GM21529 (cell line): ENCODE data around the gene TBC1D1.

Source experiments
- ATAC-seq: cut with Tn5 transposase; IDR thresholded peaks from one replicate; pipeline ENCODE4 v1.9.1; 2021; ENCODE audit not compliant: unreplicated experiment

TBC1D1 gene

DNA sequence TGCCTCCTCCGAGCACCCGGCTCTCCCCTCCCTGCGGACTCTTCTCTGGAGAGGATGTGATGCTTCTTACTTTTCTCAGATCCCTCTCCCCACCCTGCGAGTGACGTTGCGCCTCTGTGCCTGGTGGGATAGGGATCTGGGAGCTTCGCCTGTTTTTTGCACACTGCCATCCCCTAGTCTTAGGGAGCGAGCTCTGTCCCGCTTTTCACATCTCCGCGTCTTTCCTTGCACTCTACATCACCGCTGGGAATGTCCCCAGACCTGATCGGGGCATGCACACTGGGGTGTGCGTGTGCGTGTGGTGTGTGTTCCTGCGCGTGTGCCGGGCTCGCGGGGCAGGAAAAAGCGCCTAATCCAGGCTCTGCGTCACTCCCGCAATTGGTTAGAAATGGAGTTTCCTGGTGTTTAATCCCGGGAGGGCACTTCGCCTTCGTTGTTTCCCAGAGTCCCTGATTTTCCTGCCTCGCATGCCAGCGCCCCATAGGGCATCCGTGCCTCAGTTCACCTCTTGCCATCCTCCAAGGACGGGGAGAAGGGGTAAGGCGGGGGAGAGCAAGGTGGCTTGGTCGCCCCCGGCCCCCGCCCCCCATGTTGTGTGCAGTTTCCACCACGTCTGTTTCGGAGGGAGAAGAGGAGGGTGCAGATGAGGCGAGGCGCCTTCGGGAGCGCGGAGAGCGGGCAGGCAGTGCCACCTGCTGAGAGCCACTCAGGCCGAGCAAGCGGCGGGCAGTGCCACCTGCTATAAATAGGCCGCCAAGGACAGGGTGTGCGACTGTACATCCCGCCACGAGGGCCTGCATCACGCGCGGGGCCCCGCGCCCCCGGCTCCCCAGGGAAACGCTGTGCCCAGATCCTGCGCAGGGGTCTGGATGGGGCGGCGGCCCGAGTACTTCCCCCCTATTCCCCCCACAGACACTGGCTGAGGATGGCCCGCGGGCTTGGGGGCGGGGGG is 759 bp upstream of the TBC1D1 start:
- peak; percentile 9 for ATAC-seq

DNA sequence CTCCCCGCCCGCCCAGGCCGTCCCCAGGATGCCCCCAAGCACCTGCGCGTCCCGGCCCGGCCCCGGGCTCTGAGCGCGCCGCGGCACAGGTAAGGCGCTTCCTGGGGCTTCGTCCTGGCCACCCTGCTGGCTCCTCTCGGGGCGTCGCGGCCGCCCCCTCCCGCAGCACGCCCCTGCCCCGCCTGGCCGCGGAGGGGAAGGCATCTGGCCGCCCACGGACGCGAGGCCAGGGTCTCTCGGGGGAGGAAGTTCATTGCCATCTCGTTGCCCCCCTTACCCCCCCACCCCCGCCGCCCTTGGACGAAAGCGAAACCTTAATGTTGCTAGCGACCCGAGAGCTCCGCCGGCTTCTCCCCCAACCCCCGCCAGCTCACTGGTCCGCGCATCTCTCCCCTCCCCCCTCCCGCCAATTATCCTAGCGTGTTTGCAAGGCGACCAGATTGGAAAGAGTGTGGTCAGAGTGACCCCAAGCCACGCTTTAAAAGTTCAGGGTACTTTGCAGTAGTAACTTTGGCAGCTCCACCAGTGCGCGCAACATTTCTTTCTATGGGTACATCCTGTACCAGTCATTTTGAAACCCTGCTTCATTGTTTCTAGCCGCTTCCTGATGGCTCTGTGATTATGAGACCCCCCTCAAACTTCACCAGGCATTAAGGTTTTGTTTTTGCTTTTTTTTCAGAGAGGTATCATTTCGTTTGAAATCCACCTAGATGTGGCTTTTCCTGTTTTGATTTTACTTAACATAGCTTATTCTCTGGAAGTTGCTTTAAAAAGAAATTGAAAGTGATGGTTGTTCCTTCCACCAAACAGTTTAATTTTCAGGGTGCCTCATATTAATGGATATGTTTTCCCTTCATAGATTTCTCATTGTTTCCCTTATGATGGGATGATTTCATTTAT is 626 bp downstream of the TBC1D1 start:
- ATAC-seq: peak; percentile 54

DNA sequence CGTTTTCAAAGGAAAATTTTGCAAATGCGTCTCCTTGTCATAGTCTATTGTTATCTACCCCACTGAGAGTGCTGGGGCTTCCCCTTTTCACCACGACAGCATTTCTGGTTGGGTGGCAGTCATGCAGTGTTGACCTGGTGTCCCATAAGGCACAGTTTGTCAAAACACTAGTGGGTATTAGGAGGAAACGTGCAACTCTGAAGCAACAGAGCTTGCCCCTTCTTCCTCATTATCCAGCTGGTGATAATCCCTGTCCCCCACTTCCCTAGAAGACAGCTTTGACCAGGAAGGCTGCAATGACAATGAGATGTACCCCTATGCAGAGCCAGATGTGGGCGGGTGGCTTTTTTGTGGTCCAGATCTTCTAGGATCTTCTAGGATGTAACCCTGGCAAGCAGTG is 1.8 kb downstream of the TBC1D1 start:
- peak; percentile 52 for ATAC-seq

DNA sequence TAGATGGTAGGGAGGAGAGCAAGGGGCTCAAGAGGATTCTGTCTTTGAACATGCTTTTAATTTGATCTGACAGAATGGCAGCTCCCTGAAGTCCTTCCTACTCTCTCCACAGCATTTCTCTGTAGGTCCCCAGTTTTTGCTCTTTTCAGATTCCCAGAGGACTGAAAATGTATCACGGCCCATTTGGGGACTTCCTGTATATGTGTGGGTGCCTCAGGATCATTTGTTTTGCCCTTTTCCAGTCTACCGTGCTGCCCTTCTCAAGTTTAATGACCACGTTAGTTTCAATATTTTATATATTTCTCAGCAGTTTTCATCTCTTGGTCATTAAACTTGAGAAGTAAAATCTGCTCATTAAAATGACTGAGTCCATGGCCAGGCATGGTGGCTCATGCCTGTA is 2.3 kb downstream of the TBC1D1 start:
- ATAC-seq: no peak

DNA sequence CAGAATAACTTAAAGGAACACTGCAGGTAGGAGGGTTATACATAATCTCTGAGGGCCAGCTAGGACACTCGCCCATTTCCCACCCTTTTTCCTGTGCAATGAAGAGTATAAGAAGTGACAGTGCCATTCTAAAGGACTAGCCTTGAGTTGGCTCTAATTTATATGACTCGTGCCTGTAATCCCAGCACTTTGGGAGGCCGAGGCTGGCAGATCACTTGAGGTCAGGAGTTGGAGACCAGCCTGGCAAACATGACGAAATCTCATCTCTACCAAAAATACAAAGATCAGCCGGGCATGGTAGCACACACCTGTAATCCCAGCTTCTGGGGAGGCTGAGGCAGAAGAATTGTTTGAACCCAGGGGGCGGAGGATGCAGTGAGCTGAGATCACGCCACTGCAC is 4.4 kb downstream of the TBC1D1 start:
- no peak for ATAC-seq

DNA sequence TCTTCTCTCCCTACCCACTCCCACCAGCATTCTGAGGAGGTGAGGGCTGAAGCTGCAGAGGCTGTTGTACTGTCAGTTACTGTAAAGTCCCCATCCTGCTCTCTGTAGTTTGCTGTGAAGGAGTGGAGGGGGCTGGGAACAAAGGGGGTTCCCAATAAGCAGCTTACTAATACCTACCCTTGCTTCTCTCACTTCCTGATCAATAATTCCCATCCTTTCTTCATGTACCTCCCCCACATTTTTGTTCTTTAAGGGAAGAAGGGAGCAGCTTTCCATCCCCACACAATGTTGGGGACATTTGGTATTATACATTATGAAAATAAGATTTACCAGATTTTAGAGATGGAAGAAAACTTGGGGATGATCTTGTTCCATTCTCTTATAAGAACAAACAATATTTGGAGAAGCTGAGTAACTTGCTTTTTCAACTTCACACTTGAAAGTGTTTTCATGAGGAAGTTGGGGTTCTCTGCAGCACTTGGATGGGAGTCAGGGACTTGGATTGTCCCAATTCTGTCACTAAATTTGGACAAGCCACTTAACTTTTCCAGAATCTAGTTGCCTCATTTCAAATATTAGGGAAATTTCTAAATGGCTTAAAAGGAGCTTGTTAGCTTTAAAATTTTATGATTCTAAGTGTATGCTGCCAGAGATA is 5.4 kb downstream of the TBC1D1 start:
- no peak for ATAC-seq

DNA sequence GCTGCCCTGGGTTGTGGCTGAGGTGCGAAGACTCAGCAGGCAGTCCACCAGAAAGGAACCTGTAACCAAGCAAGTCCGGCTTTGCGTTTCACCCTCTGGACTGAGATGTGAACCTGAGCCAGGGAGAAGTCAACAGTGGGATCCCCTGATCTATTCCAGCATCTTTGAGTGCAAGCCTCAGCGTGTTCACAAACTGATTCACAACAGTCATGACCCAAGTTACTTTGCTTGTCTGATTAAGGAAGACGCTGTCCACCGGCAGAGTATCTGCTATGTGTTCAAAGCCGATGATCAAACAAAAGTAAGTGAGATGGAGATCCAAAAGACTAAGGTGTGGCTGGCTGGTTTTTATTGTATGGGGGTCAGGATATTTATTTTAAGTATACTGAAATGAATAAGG is 11.3 kb downstream of the TBC1D1 start:
- ATAC-seq: no peak

DNA sequence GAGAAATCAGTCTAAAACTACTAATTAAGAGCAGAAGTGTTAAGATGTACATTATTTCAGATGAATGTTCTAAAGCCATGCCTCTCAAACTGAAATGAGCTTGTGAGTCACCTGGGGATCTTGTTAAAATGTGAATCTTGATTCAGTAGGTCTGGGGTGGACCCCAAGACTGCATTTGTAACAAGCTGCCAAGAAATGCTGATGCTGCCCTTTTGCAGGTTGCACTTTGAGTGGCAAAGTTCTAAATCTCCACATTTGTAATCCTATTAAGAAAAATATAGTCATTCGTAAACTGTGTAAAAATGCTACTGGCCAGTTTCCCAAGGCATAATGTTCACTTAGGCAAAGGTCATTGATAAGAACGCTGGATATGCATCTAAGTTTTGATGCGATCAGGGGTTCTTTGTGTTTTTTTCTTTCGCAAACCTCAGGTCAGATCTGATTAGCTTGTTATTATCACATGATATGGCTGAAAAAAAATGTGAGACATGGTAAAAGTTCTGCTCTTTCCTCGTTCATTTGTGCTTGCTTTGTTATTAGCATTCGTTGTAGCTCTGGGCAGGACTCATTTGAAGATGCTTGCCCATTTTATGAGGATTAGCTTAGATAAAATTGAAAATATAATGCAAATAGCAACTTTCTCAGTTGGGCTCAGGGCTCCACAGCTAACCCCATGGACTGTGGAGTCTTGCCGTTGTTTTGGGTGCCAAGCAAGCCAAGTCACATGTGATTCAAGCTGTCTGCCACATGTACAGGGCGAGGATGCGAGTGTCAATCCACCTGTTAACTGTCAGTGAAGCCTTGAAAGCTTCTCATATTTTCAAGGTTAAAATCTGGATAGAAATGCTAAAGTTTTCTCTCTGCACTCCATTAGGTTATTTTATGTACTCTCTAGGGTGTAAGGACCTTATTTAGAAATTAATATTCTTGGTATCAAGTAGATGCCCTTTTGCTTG is 12.1 kb downstream of the TBC1D1 start:
- no peak for ATAC-seq

DNA sequence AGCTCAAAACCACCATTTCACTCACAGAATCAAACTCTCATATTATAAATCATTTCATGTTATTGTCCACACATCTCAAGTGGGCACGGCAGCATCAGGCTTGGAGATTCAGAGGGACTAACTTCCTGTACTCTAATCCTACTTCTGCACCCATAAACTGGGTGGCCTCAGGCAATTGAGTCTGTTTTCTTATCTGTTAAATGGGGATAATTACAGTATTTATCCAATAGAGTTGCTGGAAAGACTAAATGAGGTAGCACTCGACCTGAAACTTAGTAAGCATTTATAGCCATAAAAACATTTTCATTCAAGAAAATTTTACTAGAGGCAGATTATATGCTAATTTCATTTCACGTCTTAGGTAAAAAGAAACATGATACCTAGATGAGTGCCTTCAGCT is 13.0 kb downstream of the TBC1D1 start:
- ATAC-seq: no peak

DNA sequence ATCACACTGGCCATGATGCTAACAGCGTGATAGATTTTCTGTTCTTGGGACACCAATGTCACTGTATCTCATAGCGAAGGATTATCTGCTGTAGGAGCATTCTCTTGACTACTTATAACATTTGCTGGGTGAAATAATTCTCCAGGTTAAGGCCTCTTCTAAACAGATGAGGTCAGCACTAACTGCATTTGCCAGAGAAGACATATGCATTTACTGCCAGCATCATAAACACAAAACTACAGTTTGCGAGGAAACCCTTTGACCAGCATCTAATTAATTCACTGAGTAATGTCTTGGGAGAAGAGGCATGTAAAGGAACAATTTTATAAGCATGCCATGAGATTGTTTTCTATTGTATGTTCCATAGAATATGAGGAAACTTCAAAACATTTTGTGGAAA is 13.9 kb downstream of the TBC1D1 start:
- ATAC-seq: no peak

DNA sequence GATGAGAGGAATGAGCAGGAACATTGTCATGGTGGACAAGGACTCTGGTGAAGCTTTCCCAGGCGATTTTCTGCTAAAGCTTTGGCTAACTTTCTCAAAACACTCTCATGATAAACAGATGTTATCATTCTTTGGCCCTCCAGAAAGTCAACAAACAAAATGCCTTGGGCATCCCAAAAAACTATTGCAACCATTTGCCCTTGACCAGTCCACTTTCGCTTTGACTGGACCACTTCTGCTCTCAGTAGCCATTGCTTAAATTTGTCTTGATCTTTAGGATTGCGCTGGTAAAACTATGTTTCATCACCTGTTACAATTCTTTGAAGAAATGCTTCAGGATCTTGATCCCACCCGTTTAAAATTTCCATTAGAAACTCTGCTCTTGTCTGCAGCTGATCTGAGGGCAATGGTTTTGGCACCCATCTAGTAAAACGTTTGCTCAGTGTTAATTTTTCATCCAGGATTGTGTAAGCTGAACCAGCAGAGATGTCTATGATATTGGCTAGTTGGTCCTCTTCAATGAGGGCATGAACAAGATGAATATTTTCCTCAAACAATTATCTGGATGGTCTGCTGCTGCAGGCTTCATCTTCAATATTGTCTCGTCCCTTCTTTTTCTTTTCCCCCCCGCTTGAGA is 14.8 kb downstream of the TBC1D1 start:
- no peak for ATAC-seq

DNA sequence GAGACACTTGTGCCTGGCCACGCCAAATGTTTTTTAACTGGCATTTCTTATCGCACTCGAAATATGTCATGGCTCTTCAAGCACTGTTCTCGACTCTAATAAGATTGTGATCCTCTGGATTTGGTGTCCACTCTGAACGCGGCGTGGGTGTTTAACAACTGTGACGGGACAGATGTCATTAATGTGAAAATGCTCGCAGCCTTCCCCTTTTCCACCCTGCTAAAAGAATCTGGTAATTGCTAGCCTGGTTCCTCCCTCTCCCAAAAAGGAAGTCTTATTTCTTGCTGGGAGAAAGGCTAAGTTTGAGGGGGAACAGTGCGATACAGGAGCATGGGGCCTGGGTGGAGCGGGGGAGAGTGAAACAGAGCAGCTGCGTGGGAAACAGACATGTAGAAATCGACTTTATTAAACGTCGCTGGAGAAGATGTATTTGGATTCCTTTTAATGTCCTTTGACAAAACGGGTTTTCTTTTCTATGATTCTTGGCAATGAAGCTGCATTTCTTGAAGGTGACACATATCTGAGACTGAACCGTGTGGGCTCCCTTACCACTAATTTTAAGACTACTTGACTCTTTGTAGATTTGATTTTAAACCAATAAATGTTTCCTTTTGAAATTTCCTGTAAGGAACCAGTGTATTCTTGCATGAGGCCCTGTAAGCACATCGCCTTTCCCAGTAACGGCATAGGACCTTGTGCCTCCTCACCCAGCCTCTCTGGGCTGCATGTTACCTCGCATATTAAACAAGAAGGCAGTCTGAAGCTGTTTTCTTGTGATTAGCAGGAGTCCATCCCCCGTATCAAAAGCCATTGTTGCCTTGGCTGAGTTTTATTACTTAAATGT is 17.8 kb downstream of the TBC1D1 start:
- no peak for ATAC-seq

DNA sequence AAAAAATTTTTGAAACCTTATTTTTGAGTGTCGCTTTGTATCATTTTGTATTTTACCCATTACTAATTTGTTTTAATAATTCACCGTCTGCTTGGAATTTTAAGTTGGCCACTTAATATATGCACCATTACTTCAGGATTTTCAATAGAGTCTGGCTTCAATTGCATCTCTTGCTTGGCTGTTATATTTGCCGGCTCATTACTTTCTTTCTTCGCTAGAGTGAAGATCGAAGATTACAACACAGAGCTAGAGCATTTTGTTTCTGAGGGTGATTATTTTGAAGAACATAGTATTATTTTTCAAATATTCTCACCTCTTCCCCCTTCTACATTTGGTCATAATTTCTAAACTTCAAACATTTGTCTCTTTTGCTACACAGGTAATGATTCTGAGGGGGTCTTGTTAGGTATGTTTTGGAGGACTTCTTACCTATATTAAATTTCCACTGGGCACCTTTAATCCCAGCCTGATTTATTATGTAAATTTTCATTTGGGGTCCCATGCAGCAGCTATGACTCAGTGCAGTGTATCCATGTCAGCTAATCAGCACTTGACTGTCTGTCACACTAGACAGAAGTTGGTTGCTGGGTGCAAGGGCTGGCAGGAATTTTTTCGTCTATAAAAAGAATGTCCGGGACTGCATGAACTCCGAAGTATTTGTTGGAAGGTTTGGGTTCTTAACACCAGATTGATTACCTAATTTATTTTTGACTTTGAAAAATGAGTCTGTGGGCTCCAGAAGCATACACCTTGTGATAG is 18.6 kb downstream of the TBC1D1 start:
- no peak for ATAC-seq

DNA sequence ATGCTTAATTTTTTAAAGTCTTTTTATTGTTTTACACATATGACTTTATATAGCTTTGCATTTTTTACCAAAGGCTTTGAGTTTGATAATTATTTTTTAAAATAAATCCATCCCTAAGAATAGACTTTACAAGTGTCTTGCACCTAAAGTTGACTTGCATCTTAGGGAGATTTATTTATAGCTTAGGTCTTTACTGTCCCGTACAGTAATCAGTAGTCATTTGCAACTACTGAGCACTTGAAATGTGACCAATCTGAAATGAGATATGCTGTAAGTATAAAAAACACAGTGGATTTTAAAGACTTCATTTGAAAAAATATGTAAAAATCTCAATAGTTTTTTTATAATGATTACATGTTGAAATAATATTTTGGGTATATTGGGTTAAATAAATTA is 19.2 kb downstream of the TBC1D1 start:
- no peak for ATAC-seq

DNA sequence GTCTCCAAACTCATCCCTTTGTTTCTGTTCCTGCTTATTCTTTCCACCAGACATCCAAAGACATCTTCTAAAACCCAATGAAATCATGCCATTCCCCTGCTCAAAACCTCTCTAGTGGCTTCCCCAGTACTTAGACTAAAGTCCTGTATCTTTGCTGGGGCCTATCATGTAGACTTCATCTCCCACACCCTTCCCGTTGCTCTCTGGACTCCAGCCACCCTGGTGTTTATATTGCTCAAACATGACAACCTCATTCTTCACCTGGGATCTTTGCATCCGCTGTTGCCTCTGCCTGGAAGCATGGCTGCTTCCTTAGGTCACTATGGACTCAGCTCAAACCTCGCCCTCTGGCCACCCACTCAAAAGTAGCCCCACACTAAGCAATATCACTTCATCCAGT is 23.7 kb downstream of the TBC1D1 start:
- ATAC-seq: no peak

DNA sequence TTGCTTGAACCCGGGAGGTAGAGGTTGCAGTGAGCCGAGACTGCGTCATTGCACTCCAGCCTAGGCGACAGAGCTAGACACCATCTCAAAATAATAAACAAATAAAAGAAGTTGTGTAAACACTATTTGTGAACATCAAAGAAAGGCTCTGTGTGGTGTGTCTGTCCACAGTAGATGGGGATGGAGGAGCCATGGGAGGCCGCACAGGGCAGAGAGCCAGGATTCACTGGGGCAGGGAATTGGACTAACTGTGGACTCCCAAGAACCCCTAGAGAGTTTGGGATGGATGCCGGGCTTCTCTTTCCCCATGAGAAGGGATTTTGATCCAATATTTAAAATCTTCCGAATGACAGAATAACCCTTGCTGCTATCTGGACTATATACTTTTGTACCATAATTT is 26.5 kb downstream of the TBC1D1 start:
- ATAC-seq: no peak

DNA sequence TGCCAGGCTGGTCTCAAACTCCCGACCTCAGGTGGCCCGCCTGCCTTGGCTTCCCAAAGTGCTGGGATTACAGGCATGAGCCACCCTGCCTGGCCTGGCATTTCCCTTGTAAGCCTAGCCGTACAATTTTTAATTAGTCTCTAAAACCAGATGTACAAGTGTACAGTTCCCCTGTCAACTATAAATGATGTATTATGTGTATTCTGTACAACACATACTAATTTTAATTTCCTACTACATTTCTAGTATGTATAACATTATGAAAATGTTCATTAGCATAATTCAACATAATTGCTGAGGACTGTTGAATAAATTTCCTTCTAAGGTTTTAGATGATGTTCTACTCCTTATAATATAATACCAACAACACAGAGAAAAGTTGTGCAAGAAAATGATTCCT is 27.8 kb downstream of the TBC1D1 start:
- ATAC-seq: no peak

DNA sequence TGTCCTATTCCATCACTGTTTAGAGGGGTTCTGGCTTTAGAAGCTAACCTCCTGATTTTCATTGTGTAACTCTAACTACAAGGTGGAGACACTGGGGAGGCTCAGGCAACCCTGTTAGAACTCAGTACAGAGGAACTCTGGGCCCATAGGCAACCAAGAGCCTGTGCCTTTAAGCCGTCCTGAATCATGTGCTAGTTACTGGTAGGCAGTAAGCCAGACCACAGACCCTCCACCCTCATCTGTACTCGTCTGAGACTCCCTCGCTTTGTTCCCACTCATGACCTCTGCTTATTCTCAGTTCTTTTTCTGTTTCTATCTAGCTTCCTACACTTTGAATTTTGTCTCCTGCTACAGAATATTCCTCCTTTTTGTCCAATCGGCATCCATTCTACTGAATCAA is 31.4 kb downstream of the TBC1D1 start:
- ATAC-seq: no peak
